Neural crest cell (in vitro differentiated cells): ENCODE data around the gene ZNF536. TPM values are rescaled to one million over a fixed set of nuclear protein-coding genes. Genes with fewer than 3 reads are reported as not detected.

ENCODE experiments used
- DNase-seq: peaks from one replicate; pipeline ENCODE4 v3.0.0; 2021; ENCODE audit warnings: low read depth, mixed read lengths, low spot score
- H3K27ac Mint-ChIP-seq: one replicate; pipeline ENCODE4 v1.8.0; 2021; ENCODE audit warnings: mild to moderate bottlenecking, mixed read lengths; ENCODE audit not compliant: unreplicated experiment
- H3K27me3 Mint-ChIP-seq: 2 replicates; pipeline ENCODE4 v1.8.0; 2021; ENCODE audit warnings: low read depth, mild to moderate bottlenecking, mixed read lengths
- H3K36me3 Mint-ChIP-seq: 2 replicates; pipeline ENCODE4 v1.8.0; 2021; ENCODE audit warnings: low read depth, mild to moderate bottlenecking, mixed read lengths
- H3K4me1 Mint-ChIP-seq: 2 replicates; pipeline ENCODE4 v1.8.0; 2021; ENCODE audit warnings: mixed read lengths
- H3K4me3 Mint-ChIP-seq: one replicate; pipeline ENCODE4 v1.8.0; 2021; ENCODE audit warnings: mild to moderate bottlenecking, mixed read lengths
- H3K9me3 Mint-ChIP-seq: 2 replicates; pipeline ENCODE4 v1.8.0; 2021; ENCODE audit warnings: mixed read lengths
- total RNA-seq: library from RNA; stranded (reverse); gene quantifications from 2 replicates; pipeline ENCODE4 v1.2.1, GENCODE V29; 2021
- TF ChIP-seq, protein P1 (sequence below): fragments of 200-600 bp; sonication (generic); conservative IDR thresholded peaks from 2 replicates; pipeline ENCODE4 v1.5.0; 2021; ENCODE audit warnings: antibody characterized with exemption, mild to moderate bottlenecking

Gene ZNF536
- total RNA-seq, 1 donor from 2014 or later = 22.0 TPM

DNA sequence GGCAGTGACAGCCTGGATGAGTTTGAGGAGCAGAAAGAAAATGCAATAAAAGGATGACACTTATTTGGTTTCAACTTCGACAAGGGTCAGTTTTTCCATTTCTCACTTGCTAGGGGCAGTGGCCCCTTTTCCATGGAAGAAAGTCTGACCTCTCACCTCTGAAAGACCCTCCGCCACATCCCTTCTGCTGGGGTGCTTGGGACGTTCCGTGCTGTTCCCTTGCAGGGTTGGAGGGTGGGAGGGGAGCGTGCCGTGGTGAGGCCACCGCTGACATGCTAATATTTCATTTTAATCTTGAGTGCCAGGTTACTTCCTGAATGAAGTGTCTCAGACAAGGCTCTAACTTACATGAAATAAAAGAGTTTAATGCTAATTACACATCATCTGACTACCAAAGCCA is 5.2 kb upstream of the ZNF536 start:
- no peak for DNase-seq
- peaks cover 39% of the 10 kb centered on the region for H3K4me1 Mint-ChIP-seq
- H3K9me3 Mint-ChIP-seq = no peaks in the 10 kb centered on the region
- H3K36me3 Mint-ChIP-seq = no peaks in the 10 kb centered on the region
- H3K27me3 Mint-ChIP-seq = peaks cover 23% of the 10 kb centered on the region
- no peak overlapping the region for H3K4me3 Mint-ChIP-seq
- TF ChIP-seq, protein P1, sequence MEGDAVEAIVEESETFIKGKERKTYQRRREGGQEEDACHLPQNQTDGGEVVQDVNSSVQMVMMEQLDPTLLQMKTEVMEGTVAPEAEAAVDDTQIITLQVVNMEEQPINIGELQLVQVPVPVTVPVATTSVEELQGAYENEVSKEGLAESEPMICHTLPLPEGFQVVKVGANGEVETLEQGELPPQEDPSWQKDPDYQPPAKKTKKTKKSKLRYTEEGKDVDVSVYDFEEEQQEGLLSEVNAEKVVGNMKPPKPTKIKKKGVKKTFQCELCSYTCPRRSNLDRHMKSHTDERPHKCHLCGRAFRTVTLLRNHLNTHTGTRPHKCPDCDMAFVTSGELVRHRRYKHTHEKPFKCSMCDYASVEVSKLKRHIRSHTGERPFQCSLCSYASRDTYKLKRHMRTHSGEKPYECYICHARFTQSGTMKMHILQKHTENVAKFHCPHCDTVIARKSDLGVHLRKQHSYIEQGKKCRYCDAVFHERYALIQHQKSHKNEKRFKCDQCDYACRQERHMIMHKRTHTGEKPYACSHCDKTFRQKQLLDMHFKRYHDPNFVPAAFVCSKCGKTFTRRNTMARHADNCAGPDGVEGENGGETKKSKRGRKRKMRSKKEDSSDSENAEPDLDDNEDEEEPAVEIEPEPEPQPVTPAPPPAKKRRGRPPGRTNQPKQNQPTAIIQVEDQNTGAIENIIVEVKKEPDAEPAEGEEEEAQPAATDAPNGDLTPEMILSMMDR = no peak
- H3K27ac Mint-ChIP-seq = no peak overlapping the region

DNA sequence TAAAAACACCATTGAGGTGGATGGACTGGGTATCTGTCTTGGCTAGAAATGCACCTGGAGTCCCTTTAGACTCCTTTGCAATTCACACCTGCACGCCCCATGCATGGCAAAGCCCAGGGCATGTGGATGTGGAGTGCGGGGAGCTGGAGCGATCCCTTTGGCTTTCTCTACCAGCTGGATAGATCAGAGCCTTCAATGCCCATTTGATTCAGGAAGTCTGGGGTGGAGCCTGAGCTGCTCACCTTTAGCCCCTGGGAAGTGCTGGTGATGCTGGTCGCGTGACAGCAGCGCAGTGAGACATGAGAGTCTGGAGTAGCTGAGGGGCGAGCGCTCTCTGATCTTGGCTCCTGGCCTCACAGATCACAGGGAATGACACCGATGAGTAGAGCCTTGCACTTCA is 4.8 kb upstream of the ZNF536 start:
- Mint-ChIP-seq H3K36me3 (no peaks in the 10 kb centered on the region), H3K4me3 (no peak overlapping the region), H3K4me1 (peaks cover 39% of the 10 kb centered on the region), H3K27me3 (peaks cover 27% of the 10 kb centered on the region), H3K27ac (no peak overlapping the region), H3K9me3 (no peaks in the 10 kb centered on the region)
- no peak for DNase-seq
- TF ChIP-seq, protein P1 = no peak

DNA sequence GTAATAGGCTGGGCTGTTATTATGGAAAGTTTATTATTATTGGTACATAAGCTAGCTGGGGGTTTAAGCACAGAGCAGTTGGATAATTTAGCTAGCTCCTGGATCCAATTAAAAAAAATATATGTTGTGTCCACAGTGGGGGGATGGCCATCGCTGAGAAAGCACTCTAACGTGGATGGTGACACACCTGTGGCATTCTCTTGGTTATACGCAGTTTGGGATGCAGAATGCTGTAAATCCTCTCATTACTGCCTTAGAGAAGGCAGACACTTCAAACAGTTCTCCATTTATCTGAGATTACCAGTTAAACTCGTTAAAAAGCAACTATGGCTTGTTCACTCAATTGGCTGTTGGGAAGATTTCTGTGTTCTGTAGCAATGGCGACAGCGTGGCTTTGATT is 2.4 kb upstream of the ZNF536 start:
- Mint-ChIP-seq H3K4me3 (no peak overlapping the region), H3K9me3 (no peaks in the 10 kb centered on the region), H3K36me3 (no peaks in the 10 kb centered on the region), H3K4me1 (peaks cover 35% of the 10 kb centered on the region), H3K27me3 (peaks cover 48% of the 10 kb centered on the region), H3K27ac (no peak overlapping the region)
- DNase-seq = no peak
- TF ChIP-seq, protein P1 = no peak

DNA sequence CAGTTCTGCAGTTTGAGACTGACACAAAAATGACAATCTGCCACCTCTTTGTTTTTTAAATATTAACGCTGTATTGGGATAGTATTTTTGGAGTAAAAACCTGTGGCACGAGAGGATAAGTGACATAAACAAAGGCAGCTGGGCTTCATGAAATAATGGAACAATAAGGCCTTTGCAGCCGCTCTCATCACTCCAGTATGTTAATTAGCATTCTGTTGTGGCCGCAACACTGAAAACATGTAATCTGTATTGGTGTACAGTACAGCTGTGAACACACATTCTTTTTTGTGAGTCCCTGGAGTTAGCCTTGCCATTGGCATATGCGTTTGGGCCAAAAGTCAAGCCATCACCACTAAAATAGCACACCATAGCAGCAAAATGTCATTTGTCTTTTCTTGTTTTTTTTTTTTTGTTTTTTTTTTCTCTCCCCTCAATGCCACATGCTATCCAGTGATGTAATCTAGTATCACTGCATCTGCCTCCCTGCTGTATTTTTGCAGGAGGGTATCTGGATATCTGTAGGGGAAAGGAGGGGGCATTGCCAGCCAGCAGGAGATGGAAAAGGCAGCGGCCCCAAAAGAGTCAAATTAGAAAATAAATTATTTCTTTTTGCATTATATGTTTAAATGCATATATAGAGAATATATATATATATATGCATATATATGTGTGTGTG is 885 bp upstream of the ZNF536 start:
- Mint-ChIP-seq H3K36me3 (no peaks in the 10 kb centered on the region), H3K27me3 (peaks cover 59% of the 10 kb centered on the region), H3K4me1 (peaks cover 25% of the 10 kb centered on the region), H3K9me3 (no peaks in the 10 kb centered on the region), H3K4me3 (no peak overlapping the region), H3K27ac (no peak overlapping the region)
- no peak for DNase-seq
- TF ChIP-seq, protein P1 = no peak

DNA sequence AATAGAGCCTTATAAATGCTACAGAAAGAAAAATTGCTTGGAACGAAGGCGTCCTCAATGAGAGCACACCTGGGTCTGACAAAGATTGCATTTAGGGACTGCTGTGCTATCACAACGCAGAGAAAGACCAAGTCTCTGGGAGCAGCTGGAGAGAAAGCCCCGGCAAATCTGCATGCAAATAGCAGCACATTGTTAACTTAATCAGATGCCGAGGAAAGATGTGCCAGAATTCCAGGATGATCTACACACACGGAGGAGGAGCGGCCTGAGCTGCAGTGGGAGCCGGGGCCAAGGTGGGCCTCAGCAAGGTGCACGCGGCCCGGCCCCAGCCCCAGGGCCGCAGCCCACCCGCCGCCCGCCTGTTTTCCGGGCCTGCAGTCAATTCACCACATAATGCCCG is 1.4 kb downstream of the ZNF536 start:
- H3K4me3 Mint-ChIP-seq = peak overlapping the region; percentile 66
- peaks cover 72% of the 10 kb centered on the region for H3K27me3 Mint-ChIP-seq
- H3K4me1 Mint-ChIP-seq = peaks cover 23% of the 10 kb centered on the region
- no peaks in the 10 kb centered on the region for H3K36me3 Mint-ChIP-seq
- TF ChIP-seq, protein P1 = no peak
- H3K27ac Mint-ChIP-seq = no peak overlapping the region
- no peak for DNase-seq
- H3K9me3 Mint-ChIP-seq = no peaks in the 10 kb centered on the region

DNA sequence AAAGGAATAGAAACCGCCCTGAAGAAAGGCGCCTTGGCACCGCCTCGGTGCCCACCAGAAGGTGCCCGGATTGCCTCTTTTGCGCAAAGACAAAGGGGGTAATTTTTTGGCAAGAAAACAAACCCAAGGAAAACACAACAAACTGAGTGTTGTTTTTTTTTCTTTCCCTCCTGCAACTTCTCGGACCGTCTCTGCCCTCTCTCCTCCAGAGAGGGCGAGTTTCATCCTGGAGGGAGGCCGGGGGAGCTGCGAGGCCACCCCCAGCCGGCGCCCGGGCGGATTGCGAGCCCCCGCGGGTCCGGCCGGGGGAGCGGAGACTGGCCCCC is 2.3 kb downstream of the ZNF536 start:
- Mint-ChIP-seq H3K9me3 (no peaks in the 10 kb centered on the region), H3K27ac (no peak overlapping the region), H3K27me3 (peaks cover 81% of the 10 kb centered on the region), H3K4me1 (peaks cover 23% of the 10 kb centered on the region), H3K36me3 (no peaks in the 10 kb centered on the region), H3K4me3 (peak overlapping the region; percentile 65)
- TF ChIP-seq, protein P1 = no peak
- DNase-seq = no peak
